Measurements from ENCODE around the gene SLC10A7.

DNA sequence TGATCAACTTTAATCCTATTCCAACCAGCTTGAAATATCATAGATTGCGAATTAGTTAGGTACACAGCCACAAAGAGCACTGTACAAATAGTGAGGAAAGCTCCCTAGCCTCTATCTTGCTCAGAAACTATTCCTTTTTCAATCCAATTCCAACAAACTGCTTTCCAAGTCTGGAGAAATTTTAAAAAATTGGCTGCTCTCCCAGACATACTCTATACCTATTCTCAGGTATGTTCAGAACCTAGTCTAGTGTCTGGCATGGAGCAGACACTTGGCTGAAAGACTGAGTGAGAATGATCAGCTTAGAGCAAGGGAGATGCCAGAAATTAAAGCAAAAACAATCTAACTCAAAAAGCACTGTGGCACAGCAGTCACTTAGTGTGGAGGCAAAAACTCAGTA, 105.9 kb downstream of the SLC10A7 start:
- TF ChIP-seq, protein P1, sequence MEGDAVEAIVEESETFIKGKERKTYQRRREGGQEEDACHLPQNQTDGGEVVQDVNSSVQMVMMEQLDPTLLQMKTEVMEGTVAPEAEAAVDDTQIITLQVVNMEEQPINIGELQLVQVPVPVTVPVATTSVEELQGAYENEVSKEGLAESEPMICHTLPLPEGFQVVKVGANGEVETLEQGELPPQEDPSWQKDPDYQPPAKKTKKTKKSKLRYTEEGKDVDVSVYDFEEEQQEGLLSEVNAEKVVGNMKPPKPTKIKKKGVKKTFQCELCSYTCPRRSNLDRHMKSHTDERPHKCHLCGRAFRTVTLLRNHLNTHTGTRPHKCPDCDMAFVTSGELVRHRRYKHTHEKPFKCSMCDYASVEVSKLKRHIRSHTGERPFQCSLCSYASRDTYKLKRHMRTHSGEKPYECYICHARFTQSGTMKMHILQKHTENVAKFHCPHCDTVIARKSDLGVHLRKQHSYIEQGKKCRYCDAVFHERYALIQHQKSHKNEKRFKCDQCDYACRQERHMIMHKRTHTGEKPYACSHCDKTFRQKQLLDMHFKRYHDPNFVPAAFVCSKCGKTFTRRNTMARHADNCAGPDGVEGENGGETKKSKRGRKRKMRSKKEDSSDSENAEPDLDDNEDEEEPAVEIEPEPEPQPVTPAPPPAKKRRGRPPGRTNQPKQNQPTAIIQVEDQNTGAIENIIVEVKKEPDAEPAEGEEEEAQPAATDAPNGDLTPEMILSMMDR (IDR thresholded peaks at IDR 0.05; ENCODE audit: poor library complexity), result no peak
- TF ChIP-seq EZH2 (IDR thresholded peaks at IDR 0.05; ENCODE audit: borderline replicate concordance), result no peak
